Testis (tissue), 2 donors: ENCODE data around the gene ARMC2.

Experiments
- CTCF ChIP-seq, 3 experiments: fragments of 450-650 bp in 2 of 3; fragments of 200-600 bp in 1 of 3; sonication (generic) in 1 of 3; IDR thresholded peaks; one replicate each; pipeline ENCODE4 v1.5.1; 2016 to 2019; ENCODE audit warnings: antibody characterized with exemption in 3 of 3, mild to moderate bottlenecking in 2 of 3, moderate library complexity in 1 of 3
- POLR2A ChIP-seq: fragments of 450-650 bp; IDR thresholded peaks from one replicate; pipeline ENCODE4 v1.6.1; 2017; ENCODE audit warnings: antibody characterized with exemption, mild to moderate bottlenecking, moderate library complexity

DNA sequence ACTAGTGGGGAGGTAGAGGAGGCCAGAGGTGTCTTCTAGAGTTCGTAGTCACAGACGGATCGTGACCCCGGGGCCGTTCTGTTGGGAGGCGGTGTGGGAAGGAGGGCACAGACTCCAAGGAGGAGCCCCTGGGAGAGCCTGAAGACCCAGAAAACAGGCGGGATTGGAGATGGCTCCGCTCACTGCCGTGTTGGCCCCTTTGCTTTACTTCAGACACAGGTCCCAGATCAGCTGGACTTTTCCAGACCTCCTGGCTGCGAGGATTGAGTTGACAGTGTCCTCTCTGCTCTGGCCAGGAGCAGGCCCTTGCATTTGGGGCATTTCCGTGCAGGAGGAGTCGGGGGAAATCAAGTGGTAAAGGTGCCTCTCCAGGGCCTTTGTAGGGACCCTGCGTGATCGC is 112.9 kb downstream of the ARMC2 start:
- TF ChIP-seq CTCF (IDR thresholded peaks at IDR 0.05) (no peak), POLR2A (no peak)
